Astrocyte (in vitro differentiated cells and primary cell): ENCODE data around the gene MPRIP. TPM values are rescaled to one million over a fixed set of nuclear protein-coding genes. Genes with fewer than 3 reads are reported as not detected.

Experiments used
- DNase-seq: peaks from one replicate; pipeline ENCODE4 v3.0.0-alpha.2; 2010; ENCODE audit warnings: low read depth
- FAIRE-seq: peaks from 2 replicates; lab custom pipeline; 2011; peaks lifted over from hg19 to GRCh38; lab: Jason Lieb, UNC
- H2AFZ ChIP-seq: 2 replicates; pipeline ENCODE4 v1.6.0; 2012; ENCODE audit warnings: low read depth, low read length, inconsistent platforms
- H3K27ac ChIP-seq: 2 replicates; pipeline ENCODE4 v1.5.1; 2011; ENCODE audit warnings: low read depth, low read length, inconsistent platforms
- H3K27me3 ChIP-seq: 2 replicates; pipeline ENCODE4 v1.6.0; 2011; ENCODE audit warnings: low read length, inconsistent platforms; ENCODE audit not compliant: insufficient read depth
- H3K36me3 ChIP-seq: 2 replicates; pipeline ENCODE4 v1.5.1; 2011; ENCODE audit warnings: low read length, inconsistent platforms; ENCODE audit not compliant: insufficient read depth
- H3K4me1 ChIP-seq: 2 replicates; pipeline ENCODE4 v1.5.1; 2011; ENCODE audit warnings: low read length, inconsistent platforms; ENCODE audit not compliant: insufficient read depth
- H3K4me2 ChIP-seq: 2 replicates; pipeline ENCODE4 v1.6.0; 2012; ENCODE audit warnings: low read length, inconsistent platforms
- H3K4me3 ChIP-seq: 2 replicates; pipeline ENCODE4 v1.5.1; 2011; ENCODE audit warnings: low read depth, mild to moderate bottlenecking, low read length, inconsistent platforms; ENCODE audit not compliant: insufficient read depth
- H3K79me2 ChIP-seq: 2 replicates; pipeline ENCODE4 v1.6.0; 2012; ENCODE audit warnings: mild to moderate bottlenecking, low read length, inconsistent platforms; ENCODE audit not compliant: insufficient read depth
- H3K9ac ChIP-seq: 2 replicates; pipeline ENCODE4 v1.6.0; 2012; ENCODE audit warnings: mild to moderate bottlenecking, low read length, inconsistent platforms
- H3K9me3 ChIP-seq: 2 replicates; pipeline ENCODE4 v1.5.1; 2012; ENCODE audit warnings: low read depth, mild to moderate bottlenecking, low read length, inconsistent platforms; ENCODE audit not compliant: insufficient read depth
- H4K20me1 ChIP-seq: 2 replicates; pipeline ENCODE4 v1.6.0; 2012; ENCODE audit warnings: low read length, inconsistent platforms; ENCODE audit not compliant: insufficient read depth
- H3K27ac Mint-ChIP-seq: one replicate; pipeline ENCODE4 v1.8.0; 2021; ENCODE audit warnings: mild to moderate bottlenecking, mixed read lengths; ENCODE audit not compliant: unreplicated experiment
- H3K27me3 Mint-ChIP-seq: one replicate; pipeline ENCODE4 v1.8.0; 2021; ENCODE audit warnings: low read depth, mixed read lengths; ENCODE audit not compliant: unreplicated experiment
- H3K36me3 Mint-ChIP-seq: one replicate; pipeline ENCODE4 v1.8.0; 2021; ENCODE audit warnings: low read depth, mixed read lengths; ENCODE audit not compliant: unreplicated experiment
- H3K4me1 Mint-ChIP-seq: one replicate; pipeline ENCODE4 v1.8.0; 2021; ENCODE audit warnings: low read depth, mixed read lengths; ENCODE audit not compliant: unreplicated experiment
- H3K4me3 Mint-ChIP-seq: one replicate; pipeline ENCODE4 v1.8.0; 2021; ENCODE audit warnings: mild to moderate bottlenecking, moderate library complexity, mixed read lengths; ENCODE audit not compliant: unreplicated experiment
- H3K9me3 Mint-ChIP-seq: one replicate; pipeline ENCODE4 v1.8.0; 2021; ENCODE audit warnings: mild to moderate bottlenecking, mixed read lengths; ENCODE audit not compliant: unreplicated experiment
- EZH2 ChIP-seq: IDR thresholded peaks from 2 replicates; pipeline ENCODE4 v1.6.1; 2012; ENCODE audit warnings: mild to moderate bottlenecking, low read length, inconsistent platforms; ENCODE audit not compliant: insufficient read depth
- total RNA-seq: library from RNA; stranded (reverse); gene quantifications from 2 replicates; pipeline ENCODE4 v1.2.1, GENCODE V29; 2021
- TF ChIP-seq, protein P1 (sequence below): IDR thresholded peaks from 2 replicates; pipeline ENCODE4 v1.5.1; 2011; ENCODE audit warnings: low read depth, mild to moderate bottlenecking, inconsistent platforms, low read length, moderate library complexity; ENCODE audit not compliant: insufficient read depth

MPRIP gene
- total RNA-seq, 1 donor from 2014 or later = 176 TPM

DNA sequence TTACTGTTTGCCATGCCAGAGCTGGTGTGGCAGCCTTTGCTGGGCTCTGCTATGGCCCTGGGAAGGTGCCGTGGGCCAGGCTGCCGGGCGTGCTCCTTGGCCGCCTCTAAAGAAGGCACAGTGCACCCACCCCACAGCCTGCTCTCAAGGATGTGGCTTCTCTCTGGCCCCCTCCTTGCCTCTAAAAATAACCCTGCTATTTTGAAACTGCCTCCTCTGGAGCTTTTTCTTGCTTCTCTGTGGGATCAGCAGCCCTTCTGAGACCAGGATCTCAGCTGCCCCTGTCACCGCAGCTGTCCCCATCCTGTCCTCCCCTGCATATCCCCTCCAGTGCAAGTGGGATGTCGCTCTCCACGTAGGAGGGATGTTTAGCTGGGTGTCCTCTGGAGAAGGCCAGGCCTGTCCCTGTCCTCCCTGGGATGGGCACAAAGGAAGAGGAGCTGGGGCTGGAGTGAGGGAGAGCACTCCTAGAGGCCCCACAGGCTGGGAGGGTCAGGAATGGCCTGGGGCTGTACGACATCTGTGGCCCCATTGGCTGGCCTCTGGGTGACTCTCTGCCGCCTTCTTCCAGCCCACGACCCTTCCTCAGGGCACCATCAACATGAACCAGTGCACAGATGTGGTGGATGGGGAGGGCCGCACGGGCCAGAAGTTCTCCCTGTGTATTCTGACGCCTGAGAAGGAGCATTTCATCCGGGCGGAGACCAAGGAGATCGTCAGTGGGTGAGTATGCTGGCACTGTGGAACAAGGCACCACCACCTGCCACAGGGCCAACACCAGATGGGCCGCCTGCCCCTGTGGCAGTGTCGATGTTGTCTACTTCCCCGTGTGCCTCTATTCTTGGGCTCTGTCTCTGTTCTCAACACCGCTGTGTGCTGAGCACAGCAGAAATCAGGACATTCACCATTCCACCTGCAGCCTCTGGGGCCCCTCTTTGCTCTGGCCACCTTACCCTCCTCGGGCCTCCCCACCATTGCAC is 84.2 kb downstream of the MPRIP start:
- H3K36me3 ChIP-seq = peaks cover 9% of the 10 kb centered on the region
- H2AFZ ChIP-seq = no peak overlapping the region
- Mint-ChIP-seq H3K36me3 (peaks cover 8% of the 10 kb centered on the region), H3K9me3 (no peaks in the 10 kb centered on the region), H3K27ac (no peak overlapping the region), H3K4me3 (no peak overlapping the region), H3K4me1 (peaks cover 8% of the 10 kb centered on the region), H3K27me3 (no peaks in the 10 kb centered on the region)
- no peak for FAIRE-seq
- no peak overlapping the region for H3K9ac ChIP-seq
- no peak for DNase-seq
- no peaks in the 10 kb centered on the region for H3K9me3 ChIP-seq
- H3K79me2 ChIP-seq = peaks cover 92% of the 10 kb centered on the region
- H4K20me1 ChIP-seq = peaks cover 97% of the 10 kb centered on the region
- no peak overlapping the region for H3K4me2 ChIP-seq
- H3K4me1 ChIP-seq = no peaks in the 10 kb centered on the region
- no peak overlapping the region for H3K27ac ChIP-seq
- H3K27me3 ChIP-seq = no peaks in the 10 kb centered on the region
- H3K4me3 ChIP-seq = no peak overlapping the region
- no peak for TF ChIP-seq EZH2
- TF ChIP-seq, protein P1, sequence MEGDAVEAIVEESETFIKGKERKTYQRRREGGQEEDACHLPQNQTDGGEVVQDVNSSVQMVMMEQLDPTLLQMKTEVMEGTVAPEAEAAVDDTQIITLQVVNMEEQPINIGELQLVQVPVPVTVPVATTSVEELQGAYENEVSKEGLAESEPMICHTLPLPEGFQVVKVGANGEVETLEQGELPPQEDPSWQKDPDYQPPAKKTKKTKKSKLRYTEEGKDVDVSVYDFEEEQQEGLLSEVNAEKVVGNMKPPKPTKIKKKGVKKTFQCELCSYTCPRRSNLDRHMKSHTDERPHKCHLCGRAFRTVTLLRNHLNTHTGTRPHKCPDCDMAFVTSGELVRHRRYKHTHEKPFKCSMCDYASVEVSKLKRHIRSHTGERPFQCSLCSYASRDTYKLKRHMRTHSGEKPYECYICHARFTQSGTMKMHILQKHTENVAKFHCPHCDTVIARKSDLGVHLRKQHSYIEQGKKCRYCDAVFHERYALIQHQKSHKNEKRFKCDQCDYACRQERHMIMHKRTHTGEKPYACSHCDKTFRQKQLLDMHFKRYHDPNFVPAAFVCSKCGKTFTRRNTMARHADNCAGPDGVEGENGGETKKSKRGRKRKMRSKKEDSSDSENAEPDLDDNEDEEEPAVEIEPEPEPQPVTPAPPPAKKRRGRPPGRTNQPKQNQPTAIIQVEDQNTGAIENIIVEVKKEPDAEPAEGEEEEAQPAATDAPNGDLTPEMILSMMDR = no peak

DNA sequence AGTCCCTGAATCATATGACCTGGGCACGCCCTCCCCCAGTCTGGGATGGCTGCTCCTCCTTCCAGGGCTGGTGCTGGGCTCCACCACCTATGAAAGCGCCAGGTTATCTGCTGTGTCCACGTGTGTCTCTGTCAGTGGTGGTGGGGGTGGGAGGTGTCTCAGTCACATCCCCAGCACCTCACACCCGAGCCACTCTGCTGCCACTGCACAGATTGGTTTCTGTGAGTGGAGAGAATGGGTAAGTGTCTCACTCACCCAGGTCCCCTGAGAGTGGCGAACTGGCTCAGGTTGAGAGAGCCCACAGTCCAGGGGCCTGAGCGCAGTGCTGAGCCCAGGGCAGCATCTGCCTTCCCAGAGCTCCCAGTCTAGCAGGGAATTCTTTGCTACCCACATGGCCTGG is 84.9 kb downstream of the MPRIP start:
- TF ChIP-seq, protein P1 = no peak
- no peak for TF ChIP-seq EZH2
- peaks cover 9% of the 10 kb centered on the region for H3K36me3 ChIP-seq
- no peaks in the 10 kb centered on the region for H3K9me3 ChIP-seq
- DNase-seq (no peak), FAIRE-seq (no peak)
- Mint-ChIP-seq H3K36me3 (peaks cover 8% of the 10 kb centered on the region), H3K27ac (no peak overlapping the region), H3K27me3 (no peaks in the 10 kb centered on the region), H3K4me1 (peaks cover 6% of the 10 kb centered on the region), H3K4me3 (no peak overlapping the region), H3K9me3 (no peaks in the 10 kb centered on the region)
- peaks cover 90% of the 10 kb centered on the region for H3K79me2 ChIP-seq
- no peak overlapping the region for H3K9ac ChIP-seq
- no peak overlapping the region for H2AFZ ChIP-seq
- no peak overlapping the region for H3K4me2 ChIP-seq
- H3K4me3 ChIP-seq = no peak overlapping the region
- peaks cover 97% of the 10 kb centered on the region for H4K20me1 ChIP-seq
- H3K27ac ChIP-seq = no peak overlapping the region
- no peaks in the 10 kb centered on the region for H3K4me1 ChIP-seq
- H3K27me3 ChIP-seq = no peaks in the 10 kb centered on the region
